Cortex of kidney (tissue), 1 donor: ENCODE data around the gene MUC2.

Experiments used
- DNase-seq: peaks from one replicate; lab custom pipeline; 2025; lab: John Stamatoyannopoulos, UW

MUC2 gene

DNA sequence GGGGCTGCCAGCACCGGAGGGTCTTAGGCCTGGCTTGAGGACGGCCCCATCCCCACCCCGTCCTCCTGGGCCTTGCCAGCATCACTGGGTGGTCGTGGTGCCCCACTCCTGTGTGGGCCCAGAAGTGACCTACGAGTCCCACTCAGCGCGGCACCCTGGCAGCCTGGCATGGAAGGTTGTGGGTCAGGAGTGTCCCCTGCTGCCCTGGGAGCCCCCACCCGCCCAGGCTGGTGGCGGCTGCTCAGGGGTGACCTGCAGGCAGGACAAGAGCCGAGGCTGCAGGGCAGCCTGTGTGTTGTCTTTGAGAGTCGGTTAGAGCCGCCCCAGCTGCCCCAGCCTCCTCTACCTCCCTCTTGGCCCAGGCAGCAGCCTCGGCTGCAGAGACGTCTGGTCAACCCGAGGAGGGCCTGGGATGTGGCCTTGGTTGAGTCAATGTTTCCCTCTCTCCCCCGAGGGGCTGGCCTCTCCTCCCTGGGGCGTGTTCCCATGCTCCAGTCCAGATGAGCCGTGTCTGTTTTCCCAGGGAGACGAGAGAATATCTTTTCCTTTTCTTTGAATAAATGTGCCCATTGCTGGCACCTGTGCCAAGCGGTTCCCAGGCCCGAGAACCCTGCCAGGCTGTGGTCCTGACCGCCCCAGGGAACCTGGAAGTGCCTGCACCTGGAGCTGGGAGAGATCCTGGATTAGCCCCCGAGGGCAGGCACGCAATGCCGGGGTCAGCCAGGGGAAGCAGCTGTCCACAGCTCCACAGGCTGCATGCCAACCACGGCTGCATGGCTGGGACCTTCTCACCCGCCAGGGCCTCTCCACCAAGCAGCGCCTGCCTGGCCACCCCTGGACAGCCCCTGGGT is 47.4 kb downstream of the MUC2 start:
- no peak for DNase-seq

DNA sequence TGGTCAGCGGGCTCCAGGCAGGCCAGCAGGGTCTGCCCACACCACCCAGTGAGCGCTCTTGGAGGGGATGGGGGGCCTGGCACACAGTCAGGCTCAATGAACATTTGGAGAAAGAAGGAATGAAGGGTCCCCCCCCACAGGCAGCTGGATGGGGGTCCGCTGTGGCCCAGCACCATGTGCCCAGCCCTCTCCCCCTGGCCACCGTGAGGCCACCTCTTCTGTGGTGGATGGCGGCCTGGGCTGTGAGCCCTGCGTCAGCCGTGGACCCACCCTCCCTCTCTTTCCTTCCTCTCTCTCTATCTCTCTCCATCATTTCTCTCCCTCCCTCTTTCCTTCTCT is 48.0 kb downstream of the MUC2 start:
- DNase-seq, result no peak

DNA sequence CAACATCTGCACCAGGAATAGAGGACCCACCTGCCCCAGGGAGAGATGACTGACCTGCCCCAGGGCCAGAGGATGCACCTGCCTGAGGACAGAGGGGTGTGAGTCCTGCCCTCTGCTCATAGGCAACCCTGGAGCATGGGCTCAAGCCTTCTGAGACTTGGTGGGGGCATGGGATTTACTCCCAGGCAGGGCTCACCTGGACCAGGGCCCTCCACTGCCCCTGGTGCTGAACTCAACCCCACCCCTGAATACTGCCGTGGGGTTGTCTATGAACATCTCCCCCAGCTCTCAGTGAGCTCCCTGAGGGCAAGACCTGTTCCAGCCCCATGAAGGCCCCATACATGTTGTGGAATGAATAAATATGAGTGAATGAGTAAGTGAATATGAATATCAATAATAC is 49.3 kb downstream of the MUC2 start:
- DNase-seq, result no peak
